ENCODE measurements around the gene MYZAP.

DNA sequence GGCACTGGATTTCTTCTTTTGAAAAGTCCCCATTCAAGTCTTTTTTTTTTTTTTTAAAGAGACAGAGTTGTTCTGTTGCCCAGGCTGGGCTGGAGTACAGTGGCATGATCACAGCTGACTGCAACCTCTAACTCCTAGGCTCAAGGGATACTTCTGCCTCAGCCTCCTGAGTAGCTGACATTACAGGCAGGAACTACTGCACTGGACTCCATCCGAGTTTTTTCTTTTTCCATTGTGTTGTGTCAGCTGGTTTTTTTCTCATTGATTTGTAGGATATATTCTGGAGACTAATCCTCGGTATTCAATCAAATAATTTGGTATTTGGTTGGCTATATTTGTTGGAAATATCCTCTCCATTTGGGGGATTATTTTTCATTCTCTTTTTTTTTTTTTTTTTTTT is 126.6 kb downstream of the MYZAP start:
- TF ChIP-seq, protein P1, sequence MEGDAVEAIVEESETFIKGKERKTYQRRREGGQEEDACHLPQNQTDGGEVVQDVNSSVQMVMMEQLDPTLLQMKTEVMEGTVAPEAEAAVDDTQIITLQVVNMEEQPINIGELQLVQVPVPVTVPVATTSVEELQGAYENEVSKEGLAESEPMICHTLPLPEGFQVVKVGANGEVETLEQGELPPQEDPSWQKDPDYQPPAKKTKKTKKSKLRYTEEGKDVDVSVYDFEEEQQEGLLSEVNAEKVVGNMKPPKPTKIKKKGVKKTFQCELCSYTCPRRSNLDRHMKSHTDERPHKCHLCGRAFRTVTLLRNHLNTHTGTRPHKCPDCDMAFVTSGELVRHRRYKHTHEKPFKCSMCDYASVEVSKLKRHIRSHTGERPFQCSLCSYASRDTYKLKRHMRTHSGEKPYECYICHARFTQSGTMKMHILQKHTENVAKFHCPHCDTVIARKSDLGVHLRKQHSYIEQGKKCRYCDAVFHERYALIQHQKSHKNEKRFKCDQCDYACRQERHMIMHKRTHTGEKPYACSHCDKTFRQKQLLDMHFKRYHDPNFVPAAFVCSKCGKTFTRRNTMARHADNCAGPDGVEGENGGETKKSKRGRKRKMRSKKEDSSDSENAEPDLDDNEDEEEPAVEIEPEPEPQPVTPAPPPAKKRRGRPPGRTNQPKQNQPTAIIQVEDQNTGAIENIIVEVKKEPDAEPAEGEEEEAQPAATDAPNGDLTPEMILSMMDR (conservative IDR thresholded peaks at IDR 0.05 in 1 of 2, IDR thresholded peaks at IDR 0.05 in 1 of 2; ENCODE audit: extremely low read depth in 1 of 2, insufficient read depth in 1 of 2, low read depth in 1 of 2, low read length in 2 of 2) = no peak
- TF ChIP-seq EZH2 (IDR thresholded peaks at IDR 0.05; ENCODE audit: borderline replicate concordance, low read length) = no peak

Measured in mammary epithelial cell (primary cell).